ENCODE measurements around the gene TSHZ2.

Gene TSHZ2

GRCh38 chr20:53126185-53126584, 154.0 kb downstream of the TSHZ2 start:
- no peak for DNase-seq

- DNase-seq: no peak
Measured at GRCh38 chr20:53127027-53127426, 154.9 kb downstream of the TSHZ2 start.

DNA sequence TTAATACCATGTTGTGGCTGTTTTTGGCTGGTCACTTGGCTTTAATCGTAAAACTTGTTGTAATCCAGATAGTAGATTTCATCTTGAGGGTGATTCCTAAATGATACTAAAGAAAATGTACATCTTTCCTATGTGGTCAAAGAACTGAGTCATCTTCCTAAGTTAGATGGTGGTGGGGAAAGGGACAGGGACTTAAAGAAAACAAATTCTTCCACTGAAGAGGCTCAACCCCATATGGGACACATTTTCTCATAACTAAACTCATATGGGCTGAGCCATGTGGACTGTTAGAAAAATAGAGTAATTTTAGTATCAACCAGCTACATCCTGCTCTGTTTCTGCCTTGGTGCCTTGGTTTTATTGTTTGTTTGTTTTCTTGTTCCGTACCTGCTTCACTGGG, 155.8 kb downstream of the TSHZ2 start:
- no peak for DNase-seq

- DNase-seq: no peak
Measured at GRCh38 chr20:53129563-53129962, 157.4 kb downstream of the TSHZ2 start.

DNA sequence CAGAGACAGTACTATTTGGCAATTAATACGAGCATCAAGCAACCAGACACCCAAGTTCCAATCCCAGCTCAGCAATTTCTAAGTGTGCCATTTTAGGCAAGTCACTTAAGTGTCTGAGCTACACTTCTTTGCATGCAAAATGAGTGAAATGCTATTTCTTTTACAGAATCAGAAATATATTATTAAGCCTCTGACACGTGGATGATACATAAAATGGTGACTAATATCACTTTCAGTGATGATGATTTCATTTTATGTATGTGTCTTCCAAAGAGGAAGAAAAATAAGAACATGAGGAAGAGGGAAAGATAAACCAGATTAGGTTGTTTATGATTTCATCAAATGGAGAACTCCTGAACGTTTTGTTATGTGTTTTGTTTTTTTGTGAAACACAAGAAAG, 158.6 kb downstream of the TSHZ2 start:
- DNase-seq: no peak

- DNase-seq: no peak
Measured at GRCh38 chr20:53133125-53133524, 161.0 kb downstream of the TSHZ2 start.

DNA sequence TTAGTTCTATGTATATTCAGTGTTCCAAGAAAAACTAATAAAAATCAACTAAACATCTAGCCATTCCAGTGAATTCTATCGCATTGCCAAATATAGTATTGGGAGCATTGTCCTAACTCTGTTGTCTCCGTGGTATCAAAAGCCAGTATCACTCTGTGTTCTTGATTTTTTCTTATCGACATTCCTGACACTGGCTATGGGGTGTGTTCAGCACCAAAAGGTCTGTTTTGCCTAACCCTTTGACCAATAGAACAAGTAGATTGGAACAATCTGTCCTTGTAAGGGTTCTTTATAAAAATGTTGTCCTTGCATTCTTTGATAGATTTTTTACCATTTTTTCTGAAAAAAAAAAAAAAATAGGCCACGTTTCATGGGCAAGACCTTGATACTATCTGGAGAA, 161.5 kb downstream of the TSHZ2 start:
- DNase-seq: no peak

DNA sequence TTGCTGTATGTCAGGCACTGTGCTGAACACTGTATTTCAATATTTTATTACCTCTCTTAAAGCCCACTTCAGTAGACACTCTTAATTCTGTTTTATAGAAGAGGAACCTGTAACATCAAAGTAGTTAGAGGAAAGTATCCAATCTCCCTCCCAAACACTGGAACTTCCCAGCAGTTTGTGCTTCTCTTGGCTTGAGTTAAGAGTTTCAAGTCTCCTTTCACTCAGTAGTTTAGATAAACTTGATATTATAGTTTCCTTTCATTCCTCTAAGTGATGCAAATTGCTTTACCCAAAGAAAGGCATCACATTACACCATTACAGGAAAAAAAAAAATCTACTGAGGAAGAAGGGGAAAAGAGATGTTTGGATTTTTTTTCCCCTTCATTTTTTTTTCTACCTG, 164.3 kb downstream of the TSHZ2 start:
- no peak for DNase-seq

DNA sequence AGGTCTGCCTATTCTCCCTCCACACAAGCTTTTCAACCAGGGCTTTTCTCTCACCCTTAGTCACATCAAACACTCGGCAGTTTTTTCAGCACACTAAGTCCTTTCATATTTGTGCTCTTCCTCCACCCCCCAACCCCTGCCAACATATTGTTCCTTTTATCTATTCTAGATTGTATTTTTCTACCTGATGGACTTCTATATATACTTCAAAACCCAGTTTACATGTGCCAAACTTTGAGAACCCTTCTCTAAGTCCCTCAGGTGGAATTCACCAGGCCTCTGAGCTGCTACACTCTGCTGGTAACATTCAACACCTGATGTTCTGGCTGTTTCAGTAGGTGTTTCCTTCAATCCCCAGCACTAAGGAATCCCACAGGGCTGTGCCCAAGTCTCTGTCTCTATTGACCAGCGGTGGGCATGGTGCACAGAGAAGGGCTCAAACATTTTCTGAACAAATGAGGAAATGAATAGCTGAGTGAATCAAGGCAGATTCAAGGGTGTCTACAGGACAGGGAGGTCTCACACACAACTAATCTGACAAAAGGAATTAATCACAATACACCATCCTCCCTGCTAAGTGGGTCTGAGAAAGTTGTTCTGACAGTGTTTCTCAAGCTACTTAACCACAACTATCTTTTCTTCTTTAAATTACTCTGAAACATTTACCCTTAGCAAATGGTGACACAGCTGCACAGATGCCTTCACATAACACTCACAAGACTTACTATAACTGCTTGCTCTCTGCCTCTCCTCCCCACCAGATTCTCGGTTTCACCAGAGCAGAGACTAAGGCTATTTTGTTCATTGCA, 166.5 kb downstream of the TSHZ2 start:
- DNase-seq: no peak

DNA sequence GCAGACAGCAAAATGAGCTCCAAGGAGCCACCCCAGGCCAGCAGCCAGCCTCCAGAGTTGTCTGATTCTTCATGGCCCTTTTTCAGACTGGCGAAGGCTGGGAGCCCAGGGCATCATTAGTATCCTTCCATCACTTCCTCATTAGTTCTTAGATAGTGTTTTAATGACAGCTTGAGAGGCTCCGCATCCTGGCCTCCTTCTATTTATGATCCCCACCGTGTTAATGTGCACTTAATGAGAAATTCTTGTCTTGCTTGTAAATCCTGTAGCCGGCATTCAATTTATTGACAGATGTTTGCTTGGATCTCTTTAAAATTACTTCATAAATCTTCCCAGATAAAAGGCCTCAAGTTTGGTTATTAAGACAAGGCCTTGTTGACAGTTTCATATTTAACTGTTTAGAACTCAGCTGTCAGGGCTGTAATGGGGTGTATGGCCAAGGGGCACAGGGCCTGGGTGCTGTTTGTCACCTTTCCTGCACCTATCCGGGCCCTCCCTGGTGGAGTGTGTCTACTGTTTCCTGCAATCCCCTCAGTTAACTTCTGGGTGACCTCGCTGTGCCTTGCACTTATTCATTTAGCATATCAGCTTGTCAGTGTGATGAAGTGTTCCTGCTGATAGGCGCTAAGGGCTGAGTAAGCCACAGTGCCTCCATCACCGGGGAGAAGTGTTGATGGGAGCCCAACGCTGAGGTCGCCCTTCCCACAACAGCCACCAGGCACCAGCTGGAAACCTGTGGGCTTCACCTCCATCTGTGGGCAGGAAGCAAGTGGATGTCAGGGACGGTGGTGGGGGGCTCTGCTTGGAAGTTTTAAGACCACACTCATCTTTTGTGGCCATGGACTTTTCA, 169.3 kb downstream of the TSHZ2 start:
- DNase-seq: no peak

DNA sequence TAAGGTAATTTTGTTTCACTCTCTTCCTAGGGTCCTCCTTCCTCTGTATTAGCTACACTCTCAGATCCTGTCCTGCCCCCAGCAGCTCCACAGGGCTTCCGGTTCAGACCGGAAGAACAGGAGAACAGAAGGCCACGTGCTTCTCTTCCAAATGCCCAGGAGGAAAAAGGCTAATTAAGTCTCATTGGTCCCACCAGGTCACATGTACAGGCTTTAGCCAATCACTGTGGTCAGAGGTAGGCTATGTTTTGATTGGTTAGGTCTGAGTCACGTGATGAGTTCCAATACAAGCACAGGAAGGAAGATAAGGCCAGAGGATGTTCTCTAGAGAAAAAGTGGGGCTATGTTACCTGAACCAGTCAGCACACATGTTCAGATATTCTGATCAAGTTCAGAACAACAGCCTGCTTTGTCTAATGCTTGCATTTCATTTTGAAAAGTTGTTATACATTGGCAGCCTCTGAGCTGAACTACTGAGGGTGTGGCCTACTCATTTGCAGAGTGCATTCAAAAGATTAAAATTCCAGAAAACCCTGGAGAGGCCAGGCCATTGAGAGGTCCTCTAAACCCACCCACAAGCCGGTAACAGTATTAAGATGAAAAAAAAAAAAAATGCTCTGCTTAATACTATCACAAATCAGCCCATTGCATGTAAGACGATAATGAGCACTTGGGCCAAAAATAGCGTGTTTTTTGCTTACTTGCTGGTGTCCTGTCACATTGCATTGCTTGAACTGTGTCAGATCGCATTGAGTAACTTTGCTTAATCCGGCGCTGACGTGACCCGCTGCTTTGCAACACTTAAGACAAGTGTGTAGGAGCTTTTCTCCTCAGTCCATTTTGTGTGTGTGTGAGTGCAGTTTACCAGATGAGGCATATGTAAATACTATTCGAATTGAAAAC, 170.3 kb downstream of the TSHZ2 start:
- DNase-seq: no peak

- no peak for DNase-seq
Measured at GRCh38 chr20:53146201-53146891, 174.2 kb downstream of the TSHZ2 start.

DNA sequence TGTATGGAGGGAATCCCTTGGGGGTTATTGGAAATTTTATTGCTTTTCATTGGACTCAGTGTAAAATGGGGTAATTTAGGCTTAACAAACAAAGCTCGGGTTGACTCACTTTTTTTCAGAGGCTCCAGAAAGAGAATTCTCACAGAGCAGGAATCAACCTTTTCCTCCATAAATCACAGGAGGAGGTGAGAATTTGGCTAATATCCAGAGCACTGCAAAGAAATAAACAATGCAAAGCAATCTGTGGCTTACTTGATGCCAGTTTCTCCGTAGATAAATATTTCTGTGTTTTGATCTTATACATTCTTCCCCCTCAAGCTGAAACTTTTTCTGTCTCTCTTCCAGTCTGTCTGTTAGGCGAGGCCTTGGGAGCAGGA, 176.6 kb downstream of the TSHZ2 start:
- no peak for DNase-seq

GRCh38 chr20:53149148-53149889, 177.2 kb downstream of the TSHZ2 start:
- DNase-seq: no peak

- DNase-seq: no peak
Measured at GRCh38 chr20:53149890-53150205, 177.7 kb downstream of the TSHZ2 start.

- no peak for DNase-seq
Measured at GRCh38 chr20:53150532-53150931, 178.4 kb downstream of the TSHZ2 start.

DNA sequence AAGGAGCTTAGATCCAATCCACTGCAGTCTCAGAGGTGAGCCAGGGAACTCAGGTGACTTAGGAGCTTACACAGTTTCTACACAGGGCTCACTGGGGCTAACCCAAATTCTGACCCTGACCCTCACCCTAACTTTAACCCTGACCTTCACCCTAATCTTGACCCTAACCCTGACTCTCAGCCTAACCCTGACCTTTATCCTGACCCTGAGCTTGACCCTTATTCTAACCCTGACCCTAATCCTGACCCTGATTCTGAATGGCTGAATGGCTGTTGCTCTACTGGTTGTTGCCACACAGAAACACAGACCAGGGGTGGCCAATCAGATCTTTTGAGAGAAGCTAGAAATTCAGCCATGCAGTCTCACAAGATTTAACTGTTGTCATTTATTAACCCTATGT, 180.1 kb downstream of the TSHZ2 start:
- DNase-seq: no peak

- DNase-seq: no peak
Measured at GRCh38 chr20:53154540-53154939, 182.4 kb downstream of the TSHZ2 start.

DNA sequence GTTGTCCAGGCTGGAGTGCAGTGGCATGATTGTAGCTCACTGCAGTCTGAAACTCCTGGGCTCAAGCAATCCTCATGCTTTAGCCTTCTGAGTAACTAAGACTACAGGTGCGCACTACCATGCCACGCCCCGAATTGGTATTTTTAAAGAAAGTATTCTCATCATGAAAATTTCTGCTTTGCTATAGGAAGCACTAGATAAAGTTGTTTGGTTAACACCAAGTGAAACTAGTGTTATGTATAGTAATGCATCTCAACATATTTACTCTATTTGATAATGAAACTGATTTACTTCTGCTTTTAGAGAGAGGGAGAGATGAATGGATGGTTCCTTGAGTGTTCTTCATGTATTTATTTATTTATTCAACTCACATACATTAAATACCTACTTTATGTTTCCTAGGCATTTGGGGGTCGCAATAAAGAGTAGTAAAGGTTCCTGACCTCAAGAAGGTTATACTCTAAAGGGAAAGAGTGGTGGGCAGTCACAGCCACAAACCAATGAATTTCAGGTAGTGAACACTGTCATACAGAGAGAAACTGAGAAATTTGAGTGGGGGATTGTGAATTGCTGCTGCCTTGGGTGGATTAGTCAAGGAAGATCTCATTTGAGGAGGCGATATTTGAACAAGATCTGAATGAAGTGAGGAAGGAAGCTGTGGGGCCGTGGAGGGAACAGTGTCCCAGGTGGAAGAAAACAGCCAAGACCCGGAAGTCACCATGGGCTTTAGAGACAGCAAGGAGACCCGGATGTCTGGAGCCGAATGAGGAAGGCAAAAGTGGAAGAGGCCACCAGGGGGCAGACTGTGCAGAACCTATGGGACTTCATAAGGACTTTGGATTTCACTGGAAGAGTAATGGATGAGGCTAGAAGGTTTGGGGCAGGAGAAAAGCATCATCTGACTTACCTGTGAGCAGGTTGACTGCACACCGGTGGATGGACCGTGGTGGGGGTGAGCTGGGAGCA, 185.6 kb downstream of the TSHZ2 start:
- peak in 8 of 56 donors; percentile 1 to 36 (median 5) for DNase-seq
